HFFc6 (cell line): ENCODE results near the gene C19orf25. TPM values are rescaled to one million over a fixed set of nuclear protein-coding genes. Genes with fewer than 3 reads are reported as not detected.
"Not testable (repeated sequence)": the region's sequence is repeated elsewhere in the genome, so short reads cannot be mapped to it uniquely, and the experiment has no call there.

ENCODE experiments used
- DNase-seq: peaks from one replicate; pipeline ENCODE4 v3.0.0-alpha.2; 2018
- H3K27ac Mint-ChIP-seq: 2 replicates; pipeline ENCODE4 v1.8.0; 2020; ENCODE audit warnings: mild to moderate bottlenecking, mixed read lengths
- H3K27me3 Mint-ChIP-seq: 2 replicates; pipeline ENCODE4 v1.8.0; 2021; ENCODE audit warnings: mild to moderate bottlenecking, moderate library complexity, mixed read lengths; ENCODE audit not compliant: insufficient read depth
- H3K36me3 Mint-ChIP-seq: 2 replicates; pipeline ENCODE4 v1.8.0; 2021; ENCODE audit warnings: low read depth, mixed read lengths
- H3K4me1 Mint-ChIP-seq: 2 replicates; pipeline ENCODE4 v1.8.0; 2020; ENCODE audit warnings: low read depth, mixed read lengths
- H3K4me3 Mint-ChIP-seq: 2 replicates; pipeline ENCODE4 v1.8.0; 2020; ENCODE audit warnings: mild to moderate bottlenecking, moderate library complexity, mixed read lengths
- H3K9me3 Mint-ChIP-seq: 2 replicates; pipeline ENCODE4 v1.8.0; 2020; ENCODE audit warnings: mild to moderate bottlenecking, mixed read lengths
- CTCF ChIP-seq: fragments of 200-600 bp; sonication (generic); IDR thresholded peaks from 2 replicates; pipeline ENCODE4 v1.5.0; 2021; ENCODE audit warnings: antibody characterized with exemption, mild to moderate bottlenecking
- total RNA-seq, 6 experiments: library from RNA; stranded (reverse); fragmentation: NEBNext Ultra II Directional; extraction: Animal tissue kit (Norgen Biotek cat#: 25700); gene quantifications; 2 replicates in 1 of 6; 3 replicates in 5 of 6; pipeline ENCODE4 v1.2.3, GENCODE V29; 2021

The C19orf25 gene
- total RNA-seq, 6 experiments from 2014 or later: 26.7 to 34.8 (median 29.6) TPM

- Mint-ChIP-seq H3K4me3 (no peak overlapping the region), H3K27ac (no peak overlapping the region), H3K4me1 (peaks cover 6% of the 10 kb centered on the region), H3K36me3 (no peaks in the 10 kb centered on the region; the same call in 1 of the 2 replicates), H3K27me3 (peaks cover 3% of the 10 kb centered on the region; the same call in 1 of the 2 replicates), H3K9me3 (no peaks in the 10 kb centered on the region)
- no peak for TF ChIP-seq CTCF
- no peak for DNase-seq
Observed at GRCh38 chr19:1482361-1483130, 3.5 kb upstream of the C19orf25 start.

- no peaks in the 10 kb centered on the region; the same call in 1 of the 2 replicates for H3K36me3 Mint-ChIP-seq
Observed at GRCh38 chr19:1481893-1482360, 2.9 kb upstream of the C19orf25 start.

GRCh38 chr19:1481224-1481892 is 2.3 kb upstream of the C19orf25 start:
- TF ChIP-seq CTCF: no peak
- no peaks in the 10 kb centered on the region; the same call in 1 of the 2 replicates for H3K36me3 Mint-ChIP-seq
- peaks cover 3% of the 10 kb centered on the region; the same call in 1 of the 2 replicates for H3K27me3 Mint-ChIP-seq
- no peak overlapping the region for H3K27ac Mint-ChIP-seq
- H3K9me3 Mint-ChIP-seq: no peaks in the 10 kb centered on the region
- peaks cover 11% of the 10 kb centered on the region for H3K4me1 Mint-ChIP-seq
- no peak for DNase-seq
- no peak overlapping the region for H3K4me3 Mint-ChIP-seq

More at GRCh38 chr19:1481893-1482360, 2.9 kb upstream of the C19orf25 start:
- H3K27ac Mint-ChIP-seq: no peak overlapping the region
- peaks cover 3% of the 10 kb centered on the region; the same call in 1 of the 2 replicates for H3K27me3 Mint-ChIP-seq
- no peaks in the 10 kb centered on the region for H3K9me3 Mint-ChIP-seq
- no peak overlapping the region for H3K4me3 Mint-ChIP-seq
- no peak for TF ChIP-seq CTCF
- DNase-seq: no peak
- H3K4me1 Mint-ChIP-seq: peaks cover 11% of the 10 kb centered on the region

- Mint-ChIP-seq H3K4me3 (peak overlapping the region; percentile 30; the same call in 1 of the 2 replicates), H3K4me1 (peaks cover 11% of the 10 kb centered on the region)
- DNase-seq, H3K9me3 Mint-ChIP-seq, H3K36me3 Mint-ChIP-seq, H3K27ac Mint-ChIP-seq, H3K27me3 Mint-ChIP-seq: not testable (repeated sequence)
Observed at GRCh38 chr19:1477056-1477455, 2.0 kb downstream of the C19orf25 start.

GRCh38 chr19:1475751-1476437 is 3.1 kb downstream of the C19orf25 start:
- H3K27me3 Mint-ChIP-seq: peaks cover 6% of the 10 kb centered on the region
- H3K27ac Mint-ChIP-seq: no peak overlapping the region
- peaks cover 11% of the 10 kb centered on the region for H3K4me1 Mint-ChIP-seq
- TF ChIP-seq CTCF: no peak
- DNase-seq: no peak
- H3K4me3 Mint-ChIP-seq: no peak overlapping the region
- no peaks in the 10 kb centered on the region; the same call in 1 of the 2 replicates for H3K36me3 Mint-ChIP-seq
- H3K9me3 Mint-ChIP-seq: no peaks in the 10 kb centered on the region
